Caki2 (cell line): ENCODE results near the gene TMEM132D. TPM values are rescaled to one million over a fixed set of nuclear protein-coding genes. Genes with fewer than 3 reads are reported as not detected.

Source experiments
- DNase-seq: peaks from one replicate; pipeline ENCODE4 v3.0.0-alpha.2; 2015; ENCODE audit warnings: low read depth
- in situ Hi-C: cut with HindIII; loops from 2 replicates; pipeline ENCODE4 v1.10.0; 2016; ENCODE audit warnings: low sequenced_read_pairs, low pct_unique_long_range_greater_than_20kb, mixed read lengths
- total RNA-seq: library from RNA; depleted of rRNA; stranded (reverse); fragments of >200 nt; shearing (Covaris generic); gene quantifications from 2 replicates; pipeline ENCODE4 v1.2.3, GENCODE V29; 2014; ENCODE audit warnings: low replicate concordance

The TMEM132D gene
- total RNA-seq, 1 experiment from 2014 or later = not detected

DNA sequence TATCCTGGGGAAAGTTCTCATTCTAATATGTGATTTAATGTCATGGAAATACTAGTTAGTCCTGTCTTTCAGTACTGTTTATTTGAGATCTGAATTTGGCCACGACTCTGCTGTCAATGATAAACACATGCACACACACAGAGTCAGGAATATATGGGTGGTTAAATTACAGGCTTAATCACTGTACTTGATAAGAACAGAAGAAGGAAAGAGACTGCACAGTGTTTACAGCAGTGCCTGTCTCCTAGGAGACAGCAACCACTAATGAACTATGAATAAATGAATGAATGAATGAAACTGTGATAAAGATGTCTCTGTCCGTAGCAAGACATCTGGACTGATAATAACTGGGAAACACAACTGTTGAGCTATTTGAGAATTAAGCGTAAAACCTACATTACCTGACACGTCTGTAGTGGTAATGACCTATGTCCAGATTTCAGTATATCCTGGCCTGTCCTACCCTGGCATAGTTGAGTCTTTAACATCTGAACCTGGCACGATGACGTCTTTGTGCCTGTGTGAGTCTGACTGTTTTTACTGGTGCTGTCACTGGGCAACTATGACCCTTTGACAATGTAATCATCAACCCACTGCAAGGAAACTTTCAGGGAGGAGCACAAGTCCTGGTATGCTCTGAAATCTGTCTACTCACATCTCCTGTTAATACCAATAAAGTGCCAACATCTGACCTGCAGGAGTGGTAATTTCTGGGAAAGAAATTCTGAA, 524.6 kb downstream of the TMEM132D start:
- no peak for DNase-seq
- in situ Hi-C loops = no loop called here

DNA sequence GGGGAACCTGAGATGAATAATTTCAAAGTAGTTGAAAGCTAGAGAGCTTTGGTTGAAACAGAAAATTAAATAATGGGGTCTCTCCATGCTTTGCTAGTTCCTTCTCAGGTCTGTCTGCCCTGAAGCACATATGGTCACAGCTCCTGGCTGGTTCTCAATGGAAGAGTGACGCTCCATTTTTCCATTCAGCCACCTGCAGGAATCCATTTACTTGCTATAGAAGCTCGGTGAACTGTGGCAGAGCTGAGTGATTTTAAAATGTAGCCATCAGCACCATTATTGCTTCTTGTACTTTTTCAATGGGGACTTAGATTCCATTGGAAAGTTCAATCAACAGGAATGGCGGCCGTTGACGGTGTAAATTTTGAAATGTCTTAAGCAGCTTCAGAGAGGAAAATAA, 525.3 kb downstream of the TMEM132D start:
- in situ Hi-C loops = no loop called here
- DNase-seq = no peak

DNA sequence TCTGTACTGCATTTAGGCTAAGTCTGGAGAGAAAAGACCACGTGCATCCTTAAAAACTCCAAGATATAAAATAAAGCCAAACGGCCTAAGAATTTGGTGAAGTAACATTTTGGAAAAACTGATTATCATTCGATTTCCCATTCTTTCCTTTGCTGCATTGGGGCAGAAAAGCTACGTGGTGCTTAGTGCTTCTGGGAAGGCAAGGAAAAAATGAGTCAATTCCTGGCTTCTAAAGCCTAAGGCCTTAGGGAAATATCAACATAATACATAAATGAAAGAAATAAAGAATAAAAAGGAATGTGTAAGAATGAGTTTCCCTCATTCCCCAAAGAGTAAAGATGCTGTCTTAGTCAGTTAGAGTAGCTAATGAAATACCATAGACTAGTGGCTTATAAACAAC, 530.1 kb downstream of the TMEM132D start:
- no peak for DNase-seq
- in situ Hi-C loops = no loop called here

DNA sequence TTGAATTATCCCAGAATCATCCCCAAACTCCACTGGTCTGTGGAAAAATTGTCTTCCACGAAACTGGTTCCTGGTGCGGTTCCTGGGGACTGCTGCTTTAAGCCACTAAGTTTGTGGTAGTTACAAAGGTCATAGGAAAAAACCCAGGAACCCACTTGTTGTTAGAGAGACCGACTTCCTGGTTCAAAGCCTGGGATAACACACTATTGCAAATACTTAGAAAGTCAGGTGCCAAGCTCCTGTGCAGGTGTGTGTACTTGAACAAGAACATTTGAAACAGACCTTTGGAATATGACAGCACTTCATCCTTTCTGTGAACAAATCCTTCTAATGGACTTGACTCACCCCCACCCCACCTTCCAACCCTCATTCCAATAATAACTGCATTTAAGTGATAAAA, 530.9 kb downstream of the TMEM132D start:
- no peak for DNase-seq
- in situ Hi-C loops = no loop called here

DNA sequence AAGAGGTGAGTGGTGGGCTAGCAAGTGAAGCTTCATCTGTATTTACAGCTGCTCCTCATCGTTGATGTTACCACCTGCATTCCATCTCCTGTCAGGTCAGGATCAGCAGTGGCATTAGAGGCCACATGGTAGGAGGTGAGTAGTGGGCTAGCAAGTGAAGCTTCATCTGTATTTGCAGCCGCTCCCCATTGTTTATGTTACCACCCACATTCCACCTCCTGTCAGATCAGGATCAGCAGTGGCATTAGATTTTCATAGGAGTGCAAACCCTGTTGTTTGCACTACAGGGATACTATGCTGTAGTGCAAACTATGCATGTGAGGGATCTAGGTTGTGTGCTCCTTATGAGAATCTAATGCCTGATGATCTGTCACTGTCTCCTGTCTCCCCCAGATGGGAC, 531.5 kb downstream of the TMEM132D start:
- in situ Hi-C loops = no loop called here
- no peak for DNase-seq

DNA sequence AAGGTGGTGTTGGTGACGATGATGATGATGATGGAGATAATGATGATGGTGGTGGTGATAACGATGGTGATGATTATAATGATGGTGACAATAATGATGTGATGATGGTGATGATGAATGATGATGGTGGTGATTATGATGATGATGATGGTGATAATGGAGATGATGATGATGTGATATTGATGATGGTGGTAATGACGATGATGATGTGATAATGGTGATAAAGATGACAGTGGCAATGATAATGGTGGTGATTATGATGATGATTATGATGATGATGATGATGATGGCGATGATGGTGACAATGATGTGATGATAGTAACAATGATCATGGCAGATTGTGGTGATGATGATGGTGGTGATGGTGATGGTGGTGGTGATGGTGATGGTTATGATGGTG, 532.6 kb downstream of the TMEM132D start:
- in situ Hi-C loops = no loop called here
- no peak for DNase-seq

GRCh38 chr12:129366656-129367055, 537.2 kb downstream of the TMEM132D start:
- in situ Hi-C loops = no loop called here

DNA sequence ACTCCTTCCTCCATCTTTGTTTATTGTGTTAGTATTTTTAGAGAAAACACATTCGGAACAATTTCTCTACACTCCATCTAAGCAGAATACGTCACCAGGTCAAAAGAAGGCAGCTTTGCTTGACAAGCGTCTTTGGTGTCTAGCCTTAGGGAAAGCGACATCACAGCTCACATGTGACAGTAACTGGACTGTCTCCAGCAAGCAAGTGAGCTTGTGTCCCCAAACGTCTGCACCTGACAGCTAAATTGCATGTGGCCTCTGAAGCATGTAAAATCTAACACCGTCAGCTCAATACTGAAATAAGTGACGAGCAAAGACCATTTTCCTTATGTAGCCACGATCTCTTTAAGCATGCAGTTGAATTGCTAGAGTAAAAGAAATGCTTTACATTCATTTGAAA, 540.8 kb downstream of the TMEM132D start:
- in situ Hi-C loops = no loop called here
- no peak for DNase-seq

More at GRCh38 chr12:129366656-129367055, 537.2 kb downstream of the TMEM132D start:
- no peak for DNase-seq

- in situ Hi-C loops = no loop called here
- no peak for DNase-seq
Measured at GRCh38 chr12:129357233-129357632, 546.6 kb downstream of the TMEM132D start.

GRCh38 chr12:129351481-129351880, 552.3 kb downstream of the TMEM132D start:
- no peak for DNase-seq
- in situ Hi-C loops = no loop called here

GRCh38 chr12:129339336-129339735, 564.5 kb downstream of the TMEM132D start:
- in situ Hi-C loops = no loop called here
- no peak for DNase-seq

DNA sequence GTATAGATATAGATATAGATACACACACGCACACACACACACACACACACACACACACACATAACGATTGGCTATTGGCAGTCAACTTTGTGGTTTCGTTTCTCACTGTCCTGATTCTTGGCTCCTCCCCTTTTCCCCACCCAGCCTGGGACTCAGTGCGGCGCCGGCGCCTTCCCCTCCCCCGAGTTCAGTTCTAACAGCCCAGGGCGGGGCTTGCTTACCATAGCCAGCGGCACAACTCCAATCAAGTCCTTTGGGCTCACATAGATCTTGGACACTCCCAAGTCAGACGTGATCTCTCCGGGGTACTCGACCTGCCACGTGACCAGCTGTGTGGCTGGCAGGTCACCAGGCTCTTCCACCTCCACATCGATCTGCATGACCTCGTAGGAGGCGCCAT, 566.4 kb downstream of the TMEM132D start:
- in situ Hi-C loops = no loop called here
- no peak for DNase-seq

- in situ Hi-C loops = no loop called here
- no peak for DNase-seq
Measured at GRCh38 chr12:129335773-129336172, 568.1 kb downstream of the TMEM132D start.

- DNase-seq = no peak
- in situ Hi-C loops = no loop called here
Measured at GRCh38 chr12:129332286-129332685, 571.5 kb downstream of the TMEM132D start.

- in situ Hi-C loops = no loop called here
- no peak for DNase-seq
Measured at GRCh38 chr12:129331356-129332085, 572.3 kb downstream of the TMEM132D start.

- in situ Hi-C loops = no loop called here
- no peak for DNase-seq
Measured at GRCh38 chr12:129328235-129328634, 575.6 kb downstream of the TMEM132D start.

- DNase-seq = no peak
- in situ Hi-C loops = no loop called here
Measured at GRCh38 chr12:129325566-129325965, 578.3 kb downstream of the TMEM132D start.

- in situ Hi-C loops = no loop called here
- no peak for DNase-seq
Measured at GRCh38 chr12:129312048-129312447, 591.8 kb downstream of the TMEM132D start.

GRCh38 chr12:129310346-129310745, 593.5 kb downstream of the TMEM132D start:
- in situ Hi-C loops = no loop called here
- no peak for DNase-seq

GRCh38 chr12:129305851-129306250, 598.0 kb downstream of the TMEM132D start:
- DNase-seq = no peak
- in situ Hi-C loops = no loop called here
